C4-2B (cell line): ENCODE data around the gene RB1.

ENCODE experiments used
- ZFX ChIP-seq: fragments of 450-650 bp; IDR thresholded peaks from 2 replicates; pipeline ENCODE4 v1.6.1; 2017
- TF ChIP-seq, protein P1 (sequence below): fragments of 450-650 bp; conservative IDR thresholded peaks from 2 replicates; pipeline ENCODE4 v1.5.1; 2017; ENCODE audit warnings: mild to moderate bottlenecking

DNA sequence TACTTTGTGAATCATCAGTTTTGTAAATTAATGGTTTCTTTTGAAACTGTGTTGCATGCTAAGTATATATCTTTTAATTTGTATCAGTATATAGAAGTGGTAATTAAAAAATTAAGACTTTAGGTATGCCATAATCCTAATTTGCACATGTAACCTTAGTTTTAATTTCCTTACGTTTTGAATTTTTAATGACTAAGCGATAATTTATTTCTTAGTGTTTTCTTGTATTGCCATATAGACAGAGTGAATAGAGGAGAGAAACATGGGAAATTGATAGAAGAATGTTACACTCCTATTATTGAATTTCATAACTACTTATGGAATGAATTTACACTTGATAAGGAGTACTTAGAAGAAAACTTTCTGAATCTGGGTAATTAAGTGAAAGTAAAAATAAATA is 79.8 kb downstream of the RB1 start:
- TF ChIP-seq, protein P1, sequence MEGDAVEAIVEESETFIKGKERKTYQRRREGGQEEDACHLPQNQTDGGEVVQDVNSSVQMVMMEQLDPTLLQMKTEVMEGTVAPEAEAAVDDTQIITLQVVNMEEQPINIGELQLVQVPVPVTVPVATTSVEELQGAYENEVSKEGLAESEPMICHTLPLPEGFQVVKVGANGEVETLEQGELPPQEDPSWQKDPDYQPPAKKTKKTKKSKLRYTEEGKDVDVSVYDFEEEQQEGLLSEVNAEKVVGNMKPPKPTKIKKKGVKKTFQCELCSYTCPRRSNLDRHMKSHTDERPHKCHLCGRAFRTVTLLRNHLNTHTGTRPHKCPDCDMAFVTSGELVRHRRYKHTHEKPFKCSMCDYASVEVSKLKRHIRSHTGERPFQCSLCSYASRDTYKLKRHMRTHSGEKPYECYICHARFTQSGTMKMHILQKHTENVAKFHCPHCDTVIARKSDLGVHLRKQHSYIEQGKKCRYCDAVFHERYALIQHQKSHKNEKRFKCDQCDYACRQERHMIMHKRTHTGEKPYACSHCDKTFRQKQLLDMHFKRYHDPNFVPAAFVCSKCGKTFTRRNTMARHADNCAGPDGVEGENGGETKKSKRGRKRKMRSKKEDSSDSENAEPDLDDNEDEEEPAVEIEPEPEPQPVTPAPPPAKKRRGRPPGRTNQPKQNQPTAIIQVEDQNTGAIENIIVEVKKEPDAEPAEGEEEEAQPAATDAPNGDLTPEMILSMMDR, result no peak
- TF ChIP-seq ZFX, result no peak
